Mesodermal cell (in vitro differentiated cells): ENCODE measurements around the gene BTN3A1.

Source experiments
- H3K27ac ChIP-seq: 2 replicates; pipeline ENCODE4 v1.7.0; 2013; ENCODE audit warnings: mild to moderate bottlenecking, low read depth, low read length, moderate library complexity; ENCODE audit not compliant: severe bottlenecking
- H3K36me3 ChIP-seq: 2 replicates; pipeline ENCODE4 v1.7.1; 2013; ENCODE audit warnings: mild to moderate bottlenecking, low read length, moderate library complexity; ENCODE audit not compliant: control insufficient read depth, insufficient read depth
- H3K4me1 ChIP-seq: one replicate; pipeline ENCODE4 v1.7.1; 2013; ENCODE audit warnings: mild to moderate bottlenecking, low read length; ENCODE audit not compliant: insufficient read depth, control insufficient read depth, poor library complexity, severe bottlenecking
- H3K4me3 ChIP-seq: 2 replicates; pipeline ENCODE4 v1.7.0; 2013; ENCODE audit warnings: low read length, control low read depth, mild to moderate bottlenecking; ENCODE audit not compliant: insufficient read depth, poor library complexity, severe bottlenecking; ENCODE audit errors: extremely low read depth
- H3K9me3 ChIP-seq: 2 replicates; pipeline ENCODE4 v1.7.1; 2013; ENCODE audit warnings: mild to moderate bottlenecking, low read length, moderate library complexity; ENCODE audit not compliant: control insufficient read depth
- WGBS, 2 experiments: methylation state at CpG; one replicate each; pipeline ENCODE4 v1.1.5; 2013; ENCODE audit warnings: missing lambda C conversion rate in 2 of 2; ENCODE audit not compliant: insufficient coverage in 2 of 2; 5-methylcytosine and 5-hydroxymethylcytosine counted together

The BTN3A1 gene

GRCh38 chr6:26394289-26394688, 7.8 kb upstream of the BTN3A1 start:
- Histone ChIP-seq H3K36me3 (peaks cover 28% of the 10 kb centered on the region), H3K9me3 (no peaks in the 10 kb centered on the region), H3K4me3 (no peak overlapping the region), H3K4me1 (no peaks in the 10 kb centered on the region), H3K27ac (no peak overlapping the region)
- WGBS, 2 experiments = 89 to 100% methylated on average over 1 of the region's 1 CpG

DNA sequence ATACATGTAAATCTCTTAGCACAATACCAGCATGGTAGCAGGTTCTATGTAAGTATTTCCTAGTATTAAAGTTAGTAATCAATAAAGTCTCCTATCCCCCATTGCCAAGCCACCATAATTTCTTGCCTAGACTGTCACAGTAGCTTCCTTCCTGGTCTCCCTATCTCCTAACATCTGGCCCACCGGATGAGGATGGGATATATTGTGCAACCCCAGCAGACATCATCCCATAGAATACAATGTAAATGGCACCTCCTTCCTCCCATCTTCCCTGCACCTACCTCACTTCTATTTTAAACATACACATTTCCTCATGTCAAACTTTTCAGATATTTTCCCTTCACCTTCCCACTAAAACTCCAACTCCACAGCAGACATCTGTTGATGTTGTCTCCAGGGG, 3.5 kb upstream of the BTN3A1 start:
- no peaks in the 10 kb centered on the region for H3K9me3 ChIP-seq
- H3K4me3 ChIP-seq = no peak overlapping the region
- H3K36me3 ChIP-seq = no peaks in the 10 kb centered on the region
- no CpG with 5 or more reads among the region's 1 CpG for WGBS, 2 experiments
- H3K27ac ChIP-seq = no peak overlapping the region
- H3K4me1 ChIP-seq = no peaks in the 10 kb centered on the region

GRCh38 chr6:26400626-26401025, 1.4 kb upstream of the BTN3A1 start:
- Histone ChIP-seq H3K36me3 (no peaks in the 10 kb centered on the region), H3K27ac (no peak overlapping the region), H3K4me1 (no peaks in the 10 kb centered on the region), H3K4me3 (no peak overlapping the region), H3K9me3 (no peaks in the 10 kb centered on the region)
- WGBS, 2 experiments = 100% methylated on average over 1 of the region's 2 CpGs

GRCh38 chr6:26401389-26401986, 587 bp upstream of the BTN3A1 start:
- no peaks in the 10 kb centered on the region for H3K4me1 ChIP-seq
- no peak overlapping the region for H3K27ac ChIP-seq
- no peaks in the 10 kb centered on the region for H3K9me3 ChIP-seq
- H3K36me3 ChIP-seq = no peaks in the 10 kb centered on the region
- 68 to 78% methylated on average over 6 of the region's 7 CpGs for WGBS, 2 experiments
- no peak overlapping the region for H3K4me3 ChIP-seq

DNA sequence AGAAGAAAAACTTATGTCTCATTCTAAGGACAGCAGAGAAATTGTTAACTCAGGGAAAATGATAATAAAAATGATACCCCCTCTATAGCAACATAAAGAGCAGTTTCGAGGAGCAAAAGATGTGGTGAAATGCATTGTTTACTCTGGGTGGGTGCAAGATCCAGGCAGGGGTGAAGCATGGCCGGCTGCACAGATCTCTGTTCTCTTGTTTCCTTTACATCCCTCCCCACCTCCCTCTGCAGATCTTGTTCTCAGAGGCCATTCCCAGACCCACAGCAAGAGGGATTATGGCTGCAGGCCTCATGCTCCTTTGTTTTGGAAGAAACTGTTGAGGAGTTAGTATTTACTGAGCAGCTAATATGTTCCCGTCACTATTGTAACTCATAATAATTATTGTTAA, 1.8 kb downstream of the BTN3A1 start:
- Histone ChIP-seq H3K36me3 (no peaks in the 10 kb centered on the region), H3K9me3 (no peaks in the 10 kb centered on the region), H3K4me1 (no peaks in the 10 kb centered on the region), H3K4me3 (no peak overlapping the region), H3K27ac (no peak overlapping the region)
- no CpG with 5 or more reads among the region's 3 CpGs for WGBS, 2 experiments

DNA sequence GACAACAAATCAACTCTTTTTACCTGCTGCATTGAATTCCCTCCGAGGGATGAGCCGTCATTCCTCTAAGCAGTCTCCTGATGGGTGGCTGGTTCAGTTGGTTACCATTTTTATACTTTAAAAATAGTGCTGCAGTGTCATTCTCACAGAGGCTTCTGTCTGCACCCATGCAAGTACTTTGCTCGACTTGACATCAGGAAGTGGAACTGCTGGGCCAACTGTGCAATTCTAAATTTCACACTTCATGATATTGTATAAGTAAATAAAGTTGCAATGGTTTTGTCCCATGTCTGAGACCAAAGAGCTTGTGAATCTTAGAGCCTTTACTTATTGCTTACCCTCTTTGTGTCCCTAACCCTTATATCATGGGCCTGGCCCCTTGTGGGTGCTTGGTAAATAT, 2.5 kb downstream of the BTN3A1 start:
- 100% methylated on average over 2 of the region's 3 CpGs; no CpG with 5 or more reads in 1 of the 2 experiments for WGBS, 2 experiments
- Histone ChIP-seq H3K4me3 (no peak overlapping the region), H3K9me3 (no peaks in the 10 kb centered on the region), H3K4me1 (no peaks in the 10 kb centered on the region), H3K36me3 (no peaks in the 10 kb centered on the region), H3K27ac (no peak overlapping the region)

DNA sequence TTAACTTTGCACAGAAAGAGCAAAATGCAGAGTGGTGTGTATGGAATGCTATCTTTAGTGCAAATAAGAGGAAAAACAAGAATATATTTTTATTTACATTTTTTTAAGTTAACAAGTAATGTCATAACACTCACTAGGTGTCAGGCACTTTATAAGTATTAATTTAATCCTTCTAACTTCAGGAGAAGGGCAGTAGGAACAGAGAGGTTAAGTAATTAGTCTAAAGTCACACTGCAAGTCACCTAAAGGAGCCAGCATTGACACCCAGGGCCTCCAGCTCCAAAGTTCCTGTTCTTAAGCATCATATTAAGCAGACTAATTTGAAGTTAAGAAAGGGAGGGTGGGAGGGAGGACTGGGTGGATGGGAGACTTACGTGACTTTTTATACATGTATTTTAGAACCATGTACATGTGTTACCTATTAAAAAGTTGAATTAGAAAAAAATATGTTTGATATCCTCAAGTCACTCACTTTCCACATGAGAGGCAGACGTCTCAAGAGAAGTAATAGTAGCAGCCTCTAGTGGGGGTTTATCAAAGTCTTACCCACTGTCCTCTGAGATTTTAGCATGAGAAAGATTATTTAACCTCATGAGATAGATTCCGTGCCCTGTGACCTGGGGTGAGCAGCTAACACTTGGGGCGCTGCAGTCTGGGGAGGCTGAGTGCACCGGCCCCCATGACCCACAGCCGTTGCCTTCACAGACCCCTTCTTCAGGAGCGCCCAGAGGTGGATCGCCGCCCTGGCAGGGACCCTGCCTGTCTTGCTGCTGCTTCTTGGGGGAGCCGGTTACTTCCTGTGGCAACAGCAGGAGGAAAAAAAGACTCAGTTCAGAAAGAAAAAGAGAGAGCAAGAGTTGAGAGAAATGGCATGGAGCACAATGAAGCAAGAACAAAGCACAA, 7.0 kb downstream of the BTN3A1 start:
- H3K36me3 ChIP-seq = no peaks in the 10 kb centered on the region
- H3K9me3 ChIP-seq = no peaks in the 10 kb centered on the region
- no peak overlapping the region for H3K4me3 ChIP-seq
- no peak overlapping the region for H3K27ac ChIP-seq
- 77 to 88% methylated on average over 5 of the region's 10 CpGs for WGBS, 2 experiments
- H3K4me1 ChIP-seq = no peaks in the 10 kb centered on the region

DNA sequence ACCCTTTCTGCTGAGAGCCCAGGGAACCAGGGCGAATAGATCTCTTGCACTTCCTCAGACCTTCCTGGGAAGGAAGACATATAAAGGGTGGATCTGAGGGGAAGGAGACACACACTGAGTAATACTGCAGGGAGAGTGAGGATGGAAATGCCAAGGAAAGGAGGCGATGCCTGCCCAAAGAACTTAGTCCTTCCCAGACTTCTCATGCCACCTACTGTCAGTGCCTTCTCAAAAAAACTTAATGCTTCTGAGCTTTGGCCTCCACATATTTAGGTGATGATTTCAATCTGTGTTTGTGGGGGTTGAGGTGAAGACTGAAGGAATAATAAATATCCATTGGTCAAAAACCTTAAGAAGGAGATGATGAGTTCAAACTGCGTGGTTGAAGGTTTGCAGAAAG, 9.7 kb downstream of the BTN3A1 start:
- H3K4me3 ChIP-seq = no peak overlapping the region
- H3K36me3 ChIP-seq = no peaks in the 10 kb centered on the region
- no peak overlapping the region for H3K27ac ChIP-seq
- WGBS, 2 experiments = 96 to 100% methylated on average over 1 to 3 of the region's 3 CpGs
- no peaks in the 10 kb centered on the region for H3K9me3 ChIP-seq
- no peaks in the 10 kb centered on the region for H3K4me1 ChIP-seq

DNA sequence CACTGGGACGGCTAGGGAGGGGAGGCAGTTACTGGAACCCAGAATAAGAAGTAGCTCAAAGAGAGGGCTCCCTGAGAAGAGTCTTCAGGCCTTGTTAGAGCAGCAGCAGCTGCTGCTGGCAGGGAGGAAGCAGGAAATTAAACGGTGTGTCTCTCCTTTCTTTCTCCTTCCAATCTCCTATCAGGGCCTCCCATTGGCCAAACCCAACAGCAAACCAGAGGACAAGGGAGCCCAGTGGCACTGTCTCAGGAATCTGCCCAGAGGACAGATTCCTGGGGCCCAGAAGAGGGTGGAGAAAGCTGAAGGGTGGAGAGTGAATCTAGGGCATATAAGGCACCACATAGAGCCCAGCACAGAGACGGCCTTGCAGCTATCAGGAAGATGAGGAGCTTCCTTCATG, 10.2 kb downstream of the BTN3A1 start:
- no peaks in the 10 kb centered on the region for H3K4me1 ChIP-seq
- H3K9me3 ChIP-seq = no peaks in the 10 kb centered on the region
- no peak overlapping the region for H3K4me3 ChIP-seq
- WGBS, 2 experiments = 83 to 100% methylated on average over 1 of the region's 3 CpGs
- no peak overlapping the region for H3K27ac ChIP-seq
- H3K36me3 ChIP-seq = no peaks in the 10 kb centered on the region

- WGBS, 2 experiments = 91 to 98% methylated on average over 4 of the region's 4 CpGs
- Histone ChIP-seq H3K4me3 (no peak overlapping the region), H3K4me1 (no peaks in the 10 kb centered on the region), H3K9me3 (peaks cover 4% of the 10 kb centered on the region), H3K27ac (no peak overlapping the region), H3K36me3 (no peaks in the 10 kb centered on the region)
Measured at GRCh38 chr6:26412954-26413353, 10.9 kb downstream of the BTN3A1 start.

DNA sequence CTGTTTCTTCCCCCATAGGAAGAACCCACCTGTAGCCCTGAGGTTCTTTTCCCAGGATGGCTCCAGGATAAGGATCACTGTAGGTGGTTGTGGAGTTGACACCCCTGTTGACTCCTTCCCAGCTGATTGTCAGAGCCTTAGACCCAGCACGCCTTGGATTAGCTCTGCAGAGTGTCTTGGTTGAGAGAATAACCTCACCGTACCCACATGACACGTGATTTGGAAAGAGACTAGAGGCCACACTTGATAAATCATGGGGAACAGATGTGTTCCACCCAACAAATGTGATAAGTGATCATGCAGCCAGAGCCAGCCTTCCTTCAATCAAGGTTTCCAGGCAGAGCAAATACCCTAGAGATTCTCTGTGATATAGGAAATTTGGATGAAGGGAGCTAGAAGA, 12.2 kb downstream of the BTN3A1 start:
- H3K4me1 ChIP-seq = no peaks in the 10 kb centered on the region
- peaks cover 12% of the 10 kb centered on the region for H3K9me3 ChIP-seq
- WGBS, 2 experiments = 88 to 95% methylated on average over 2 to 3 of the region's 3 CpGs
- H3K27ac ChIP-seq = no peak overlapping the region
- no peaks in the 10 kb centered on the region for H3K36me3 ChIP-seq
- no peak overlapping the region for H3K4me3 ChIP-seq
